Activated CD8-positive, alpha-beta T cell treated with anti-CD3 and anti-CD28 coated beads for 36 hours (primary cell): ENCODE measurements around the gene DNAH12. TPM values are rescaled to one million over a fixed set of nuclear protein-coding genes. Genes with fewer than 3 reads are reported as not detected.

Experiments used
- ATAC-seq: fragments of 200-7000 bp; cut with Tn5 transposase; one replicate; pipeline ENCODE4 v1.10.0; 2021; ENCODE audit warnings: mild to moderate bottlenecking, moderate library complexity
- CTCF ChIA-PET: fragments of 350-600 bp; sonication (Branson Sonifier 250); formaldehyde crosslinking; loops from one replicate; lab custom pipeline; 2021; ENCODE audit warnings: antibody characterized with exemption; lab: Charles Lee
- POLR2A ChIA-PET: fragments of 350-600 bp; sonication (Branson Sonifier 250); formaldehyde crosslinking; loops from one replicate; lab custom pipeline; 2021; ENCODE audit warnings: antibody characterized with exemption; lab: Charles Lee
- DNase-seq: peaks from one replicate; pipeline ENCODE4 v3.0.0-alpha.2; 2020
- H3K27ac Mint-ChIP-seq: one replicate; pipeline ENCODE4 v1.8.0; 2021; ENCODE audit warnings: mild to moderate bottlenecking, mixed read lengths
- H3K27me3 Mint-ChIP-seq: one replicate; pipeline ENCODE4 v1.8.0; 2021; ENCODE audit warnings: mixed read lengths
- H3K36me3 Mint-ChIP-seq: one replicate; pipeline ENCODE4 v1.8.0; 2021; ENCODE audit warnings: low read depth, mixed read lengths
- H3K4me1 Mint-ChIP-seq: one replicate; pipeline ENCODE4 v1.8.0; 2021; ENCODE audit warnings: low read depth, mixed read lengths
- H3K4me3 Mint-ChIP-seq: one replicate; pipeline ENCODE4 v1.8.0; 2021; ENCODE audit warnings: mild to moderate bottlenecking, moderate library complexity, mixed read lengths
- H3K9me3 Mint-ChIP-seq: one replicate; pipeline ENCODE4 v1.8.0; 2021; ENCODE audit warnings: mixed read lengths
- CTCF ChIP-seq: fragments of 200-600 bp; IDR thresholded peaks from one replicate; pipeline ENCODE4 v1.8.0; 2022; ENCODE audit warnings: antibody characterized with exemption, mild to moderate bottlenecking
- intact Hi-C: fragments of 100-400 bp; cut with micrococcal nuclease; formaldehyde crosslinking; loops from one replicate; pipeline ENCODE4 v1.10.0; 2022
- total RNA-seq, 2 experiments: library from RNA; stranded (reverse); gene quantifications; one replicate each; pipeline ENCODE4 v1.2.3, GENCODE V29; 2021

DNAH12 gene
- total RNA-seq, 2 experiments from 2014 or later, result 0.07 TPM; not detected in 1

DNA sequence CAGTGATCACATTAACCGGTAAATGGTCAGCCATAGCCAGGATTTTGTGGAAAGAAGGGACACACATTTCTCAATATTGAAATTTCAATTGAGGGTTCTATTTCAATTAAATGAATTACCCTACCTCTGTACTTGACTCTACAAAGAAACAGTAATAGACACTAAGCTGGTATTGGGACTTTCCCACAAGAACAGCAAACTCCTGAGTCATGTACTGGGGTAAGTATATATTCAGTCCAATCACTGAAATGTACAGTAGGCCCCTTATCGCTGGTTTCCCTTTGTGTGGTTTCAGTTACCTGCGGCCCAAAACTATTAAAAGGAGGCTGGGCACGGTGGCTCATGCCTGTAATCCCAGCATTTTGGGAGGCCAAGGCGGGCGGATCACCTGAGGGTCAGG, 269.3 kb downstream of the DNAH12 start:
- ATAC-seq (no peak), DNase-seq (no peak)
- H3K36me3 Mint-ChIP-seq, result peaks cover 7% of the 10 kb centered on the region
- CTCF ChIA-PET, result no interaction called here
- POLR2A ChIA-PET, result no interaction called here
- no peaks in the 10 kb centered on the region for H3K27me3 Mint-ChIP-seq
- H3K4me3 Mint-ChIP-seq, result no peak overlapping the region
- no peak overlapping the region for H3K27ac Mint-ChIP-seq
- TF ChIP-seq CTCF, result no peak
- H3K4me1 Mint-ChIP-seq, result no peaks in the 10 kb centered on the region
- H3K9me3 Mint-ChIP-seq, result peaks cover 6% of the 10 kb centered on the region
- intact Hi-C loops, result no loop called here

- no peaks in the 10 kb centered on the region for H3K27me3 Mint-ChIP-seq
- H3K4me3 Mint-ChIP-seq, result no peak overlapping the region
- no peak overlapping the region for H3K27ac Mint-ChIP-seq
- H3K36me3 Mint-ChIP-seq, result peaks cover 50% of the 10 kb centered on the region
- DNase-seq, result no peak
- intact Hi-C loops, result no loop called here
- TF ChIP-seq CTCF, result no peak
- ChIA-PET POLR2A (no interaction called here), CTCF (no interaction called here)
- peaks cover 2% of the 10 kb centered on the region for H3K9me3 Mint-ChIP-seq
- no peak for ATAC-seq
- no peaks in the 10 kb centered on the region for H3K4me1 Mint-ChIP-seq
These were observed 275.7 kb downstream of the DNAH12 start for GRCh38 chr3:57268416-57268815.

DNA sequence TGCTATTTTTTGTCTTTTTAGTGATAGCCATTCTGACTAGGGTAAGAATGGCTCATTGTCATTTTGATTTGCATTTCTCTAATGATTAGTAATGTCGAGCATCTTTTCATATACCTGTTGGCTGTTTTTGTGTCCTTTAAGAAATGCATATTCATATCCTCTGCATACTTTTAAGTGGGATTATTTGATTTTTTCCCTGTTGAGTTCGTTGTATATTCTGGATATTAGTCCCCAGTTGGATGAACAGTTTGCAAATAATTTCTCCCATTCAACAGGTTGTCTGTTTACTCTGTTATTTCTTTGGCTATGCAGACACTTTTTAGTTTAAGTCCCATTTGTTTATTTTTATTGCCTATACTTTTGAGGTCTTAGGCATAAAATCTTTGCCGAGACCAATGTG, 282.2 kb downstream of the DNAH12 start:
- no peak for TF ChIP-seq CTCF
- no peaks in the 10 kb centered on the region for H3K4me1 Mint-ChIP-seq
- H3K4me3 Mint-ChIP-seq, result no peak overlapping the region
- ChIA-PET POLR2A (no interaction called here), CTCF (no interaction called here)
- no peak for DNase-seq
- no peaks in the 10 kb centered on the region for H3K27me3 Mint-ChIP-seq
- ATAC-seq, result no peak
- peaks cover 6% of the 10 kb centered on the region for H3K9me3 Mint-ChIP-seq
- peaks cover 62% of the 10 kb centered on the region for H3K36me3 Mint-ChIP-seq
- intact Hi-C loops, result no loop called here
- no peak overlapping the region for H3K27ac Mint-ChIP-seq

DNA sequence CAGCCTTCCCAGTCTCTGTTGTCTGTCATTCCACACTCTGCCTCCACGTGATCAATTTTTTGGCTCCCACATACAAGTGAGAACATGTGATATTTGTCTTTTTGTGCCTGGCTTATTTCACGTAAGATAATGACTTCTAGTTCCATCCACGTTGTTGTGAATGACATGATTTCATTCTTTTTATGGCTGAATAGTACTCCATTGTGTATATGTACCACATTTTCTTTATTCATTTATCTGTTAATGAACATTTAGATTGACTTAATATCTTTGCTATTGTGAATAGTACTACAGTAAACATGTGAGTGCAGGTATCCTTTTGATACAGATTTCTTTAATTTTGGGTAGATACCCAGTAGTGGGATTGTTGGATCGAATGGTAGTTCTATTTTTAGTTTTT, 283.0 kb downstream of the DNAH12 start:
- CTCF ChIA-PET, result no interaction called here
- no peak overlapping the region for H3K27ac Mint-ChIP-seq
- DNase-seq (no peak), ATAC-seq (no peak)
- H3K4me1 Mint-ChIP-seq, result no peaks in the 10 kb centered on the region
- H3K27me3 Mint-ChIP-seq, result no peaks in the 10 kb centered on the region
- no peak for TF ChIP-seq CTCF
- peaks cover 6% of the 10 kb centered on the region for H3K9me3 Mint-ChIP-seq
- intact Hi-C loops, result no loop called here
- no peak overlapping the region for H3K4me3 Mint-ChIP-seq
- POLR2A ChIA-PET, result no interaction called here
- H3K36me3 Mint-ChIP-seq, result peaks cover 54% of the 10 kb centered on the region

GRCh38 chr3:57257678-57258077, 286.5 kb downstream of the DNAH12 start:
- H3K27me3 Mint-ChIP-seq, result no peaks in the 10 kb centered on the region
- H3K4me1 Mint-ChIP-seq, result no peaks in the 10 kb centered on the region
- H3K36me3 Mint-ChIP-seq, result peaks cover 29% of the 10 kb centered on the region
- no peak overlapping the region for H3K4me3 Mint-ChIP-seq
- ATAC-seq, result no peak
- H3K9me3 Mint-ChIP-seq, result peaks cover 2% of the 10 kb centered on the region
- ChIA-PET CTCF (no interaction called here), POLR2A (no interaction called here)
- TF ChIP-seq CTCF, result no peak
- intact Hi-C loops, result no loop called here
- no peak overlapping the region for H3K27ac Mint-ChIP-seq
- DNase-seq, result no peak
